ENCODE data around the gene SLBP.

Gene SLBP

DNA sequence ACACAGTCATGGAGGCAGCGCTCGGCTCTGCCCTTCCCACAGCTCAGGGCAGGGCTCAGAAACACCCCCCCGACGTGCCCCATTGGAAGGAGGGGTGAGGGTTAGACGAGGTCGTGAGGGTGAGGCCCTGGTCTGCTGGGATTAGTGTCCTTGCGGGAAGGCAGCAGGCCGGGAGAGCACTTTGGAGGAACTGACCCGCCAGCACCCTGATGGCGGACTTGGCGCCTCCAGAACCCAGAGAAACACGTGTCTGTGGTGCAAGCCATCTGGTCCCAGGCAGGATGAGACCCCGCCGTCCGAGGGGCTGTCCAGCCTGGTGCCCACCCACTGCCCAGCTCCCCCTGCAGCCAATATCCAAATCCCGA, 35.5 kb upstream of the SLBP start:
- no peak for DNase-seq
- no peaks in the 10 kb centered on the region for H3K27me3 ChIP-seq (replicated peaks)
- no peak overlapping the region for H3K4me3 ChIP-seq (ENCODE audit: low read depth, low read length)
- H3K27ac ChIP-seq, result no peak overlapping the region
- H3K36me3 ChIP-seq (replicated peaks), result peaks cover 2% of the 10 kb centered on the region
- in situ Hi-C loops (cut with HindIII; ENCODE audit: low pct_ligation_motif_present, low sequenced_read_pairs), result no loop called here
- TF ChIP-seq, protein P1, sequence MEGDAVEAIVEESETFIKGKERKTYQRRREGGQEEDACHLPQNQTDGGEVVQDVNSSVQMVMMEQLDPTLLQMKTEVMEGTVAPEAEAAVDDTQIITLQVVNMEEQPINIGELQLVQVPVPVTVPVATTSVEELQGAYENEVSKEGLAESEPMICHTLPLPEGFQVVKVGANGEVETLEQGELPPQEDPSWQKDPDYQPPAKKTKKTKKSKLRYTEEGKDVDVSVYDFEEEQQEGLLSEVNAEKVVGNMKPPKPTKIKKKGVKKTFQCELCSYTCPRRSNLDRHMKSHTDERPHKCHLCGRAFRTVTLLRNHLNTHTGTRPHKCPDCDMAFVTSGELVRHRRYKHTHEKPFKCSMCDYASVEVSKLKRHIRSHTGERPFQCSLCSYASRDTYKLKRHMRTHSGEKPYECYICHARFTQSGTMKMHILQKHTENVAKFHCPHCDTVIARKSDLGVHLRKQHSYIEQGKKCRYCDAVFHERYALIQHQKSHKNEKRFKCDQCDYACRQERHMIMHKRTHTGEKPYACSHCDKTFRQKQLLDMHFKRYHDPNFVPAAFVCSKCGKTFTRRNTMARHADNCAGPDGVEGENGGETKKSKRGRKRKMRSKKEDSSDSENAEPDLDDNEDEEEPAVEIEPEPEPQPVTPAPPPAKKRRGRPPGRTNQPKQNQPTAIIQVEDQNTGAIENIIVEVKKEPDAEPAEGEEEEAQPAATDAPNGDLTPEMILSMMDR (IDR thresholded peaks at IDR 0.05; ENCODE audit: low read depth, low read length, missing control alignments), result no peak

- TF ChIP-seq, protein P1 (IDR thresholded peaks at IDR 0.05; ENCODE audit: low read depth, low read length, missing control alignments), result no peak
- no peaks in the 10 kb centered on the region for H3K27me3 ChIP-seq (replicated peaks)
- H3K4me3 ChIP-seq (ENCODE audit: low read depth, low read length), result no peak overlapping the region
- DNase-seq, result no peak
- peaks cover 7% of the 10 kb centered on the region for H3K36me3 ChIP-seq (replicated peaks)
- no peak overlapping the region for H3K27ac ChIP-seq
- in situ Hi-C loops (cut with HindIII; ENCODE audit: low pct_ligation_motif_present, low sequenced_read_pairs), result no loop called here
Observed at GRCh38 chr4:1746919-1747602, 34.9 kb upstream of the SLBP start.

DNA sequence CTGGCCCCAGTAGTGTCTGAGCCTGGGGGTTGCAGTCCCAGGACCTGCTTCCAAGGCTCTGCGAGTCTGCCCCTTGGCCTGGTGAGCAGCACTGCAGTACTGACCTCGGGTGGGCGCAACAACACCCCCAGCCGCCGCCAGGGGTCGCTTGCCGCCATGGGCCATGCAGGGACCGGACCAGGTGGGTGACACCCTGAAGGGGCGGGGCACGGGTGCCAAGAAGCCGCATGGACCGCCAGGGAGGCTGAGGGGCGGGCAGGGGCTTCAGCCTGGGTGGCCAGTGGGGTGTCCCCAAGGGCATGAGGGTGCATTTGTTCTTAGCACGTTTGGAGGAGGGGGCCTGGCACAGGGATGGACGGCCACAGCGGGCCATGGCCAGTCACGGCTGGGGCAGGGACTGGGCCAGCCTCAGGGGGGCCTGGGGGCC, 34.2 kb upstream of the SLBP start:
- peaks cover 8% of the 10 kb centered on the region for H3K36me3 ChIP-seq (replicated peaks)
- in situ Hi-C loops (cut with HindIII; ENCODE audit: low pct_ligation_motif_present, low sequenced_read_pairs), result no loop called here
- H3K27me3 ChIP-seq (replicated peaks), result no peaks in the 10 kb centered on the region
- H3K27ac ChIP-seq, result no peak overlapping the region
- peak; percentile 74 for DNase-seq
- TF ChIP-seq, protein P1 (IDR thresholded peaks at IDR 0.05; ENCODE audit: low read depth, low read length, missing control alignments), result peak; percentile 93
- no peak overlapping the region for H3K4me3 ChIP-seq (ENCODE audit: low read depth, low read length)

DNA sequence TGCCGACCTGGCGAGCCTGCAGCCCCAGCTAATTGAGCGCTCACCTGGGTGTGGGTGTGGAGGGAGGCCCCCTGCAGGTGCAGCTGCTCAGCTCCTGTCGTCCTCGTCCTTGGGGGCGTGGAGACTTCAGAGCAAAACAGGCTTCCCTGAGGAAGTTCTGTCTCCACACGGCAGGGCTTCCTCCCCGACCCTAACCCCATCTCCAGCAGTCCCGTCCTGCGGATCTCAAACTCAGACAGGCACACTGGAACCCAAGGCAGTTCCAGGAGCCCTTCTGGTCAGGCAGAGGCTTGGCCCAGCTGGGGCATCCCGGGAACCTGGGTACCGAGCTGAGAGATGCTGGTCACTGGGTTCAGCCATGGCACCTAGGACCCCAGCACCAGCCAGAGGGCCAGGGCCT, 33.6 kb upstream of the SLBP start:
- TF ChIP-seq, protein P1 (IDR thresholded peaks at IDR 0.05; ENCODE audit: low read depth, low read length, missing control alignments), result no peak
- no peak for DNase-seq
- H3K27ac ChIP-seq, result no peak overlapping the region
- H3K36me3 ChIP-seq (replicated peaks), result peaks cover 14% of the 10 kb centered on the region
- no peaks in the 10 kb centered on the region for H3K27me3 ChIP-seq (replicated peaks)
- in situ Hi-C loops (cut with HindIII; ENCODE audit: low pct_ligation_motif_present, low sequenced_read_pairs), result no loop called here
- H3K4me3 ChIP-seq (ENCODE audit: low read depth, low read length), result no peak overlapping the region

GRCh38 chr4:1745165-1745564, 33.0 kb upstream of the SLBP start:
- Histone ChIP-seq H3K36me3 (replicated peaks) (peaks cover 17% of the 10 kb centered on the region), H3K27ac (no peak overlapping the region)

More at GRCh38 chr4:1745165-1745564, 33.0 kb upstream of the SLBP start:
- DNase-seq, result no peak
- Histone ChIP-seq H3K27me3 (replicated peaks) (no peaks in the 10 kb centered on the region), H3K4me3 (ENCODE audit: low read depth, low read length) (no peak overlapping the region)
- in situ Hi-C loops (cut with HindIII; ENCODE audit: low pct_ligation_motif_present, low sequenced_read_pairs), result no loop called here
- TF ChIP-seq, protein P1 (IDR thresholded peaks at IDR 0.05; ENCODE audit: low read depth, low read length, missing control alignments), result no peak
